ENCODE measurements around the gene NMUR1.

Gene NMUR1

GRCh38 chr2:231483398-231484329 is 46.6 kb downstream of the NMUR1 start:
- DNase-seq: no peak

GRCh38 chr2:231482806-231483391 is 47.3 kb downstream of the NMUR1 start:
- peak; percentile 62 for DNase-seq

- no peak for DNase-seq
Measured at GRCh38 chr2:231480781-231481180, 49.5 kb downstream of the NMUR1 start.

- DNase-seq: no peak
Measured at GRCh38 chr2:231479455-231479854, 50.8 kb downstream of the NMUR1 start.

GRCh38 chr2:231476920-231477319 is 53.3 kb downstream of the NMUR1 start:
- no peak for DNase-seq

GRCh38 chr2:231475965-231476364 is 54.3 kb downstream of the NMUR1 start:
- no peak for DNase-seq

Measured in NCI-H774 (cell line).